Pancreas (tissue), 10 donors: ENCODE measurements around the gene SLC39A11. TPM values are rescaled to one million over a fixed set of nuclear protein-coding genes. Genes with fewer than 3 reads are reported as not detected.

ENCODE experiments used
- ATAC-seq, 4 donors: fragments of 200-7000 bp; cut with Tn5 transposase; one replicate each; pipeline versions ENCODE4 v1.8.0 to v1.9.1; 2020; ENCODE audit warnings: mild to moderate bottlenecking in 4 of 4, moderate library complexity in 4 of 4
- DNase-seq, 6 donors: peaks; one replicate each; pipeline ENCODE4 v3.0.0-alpha.2; 2020
- FAIRE-seq: peaks from 2 replicates; lab custom pipeline; 2012; peaks lifted over from hg19 to GRCh38; lab: Jason Lieb, UNC
- H3K27ac ChIP-seq, 4 donors: fragments of 200-600 bp; sonication (generic); 1 replicate in 3 of 4; 2 replicates in 1 of 4; pipeline versions ENCODE4 v1.5.0 to v1.8.0; 2020
- H3K27me3 ChIP-seq, 4 donors: fragments of 200-600 bp; one replicate each; pipeline ENCODE4 v1.8.0; 2021
- H3K36me3 ChIP-seq, 3 donors: fragments of 200-600 bp; sonication (generic) in 1 of 3; one replicate each; pipeline versions ENCODE4 v1.5.0 to v1.8.0; 2020 to 2021
- H3K4me1 ChIP-seq, 3 donors: fragments of 200-600 bp; one replicate each; pipeline ENCODE4 v1.8.0; 2021
- H3K4me3 ChIP-seq, 4 donors: fragments of 200-600 bp; sonication (generic) in 2 of 4; one replicate each; pipeline versions ENCODE4 v1.5.0 to v1.8.0; 2020 to 2021
- H3K9me3 ChIP-seq, 4 donors: fragments of 200-600 bp; one replicate each; pipeline ENCODE4 v1.8.0; 2021
- CTCF ChIP-seq, 4 donors: fragments of 200-600 bp; sonication (generic) in 3 of 4; IDR thresholded peaks; one replicate each; pipeline versions ENCODE4 v1.5.0 to v1.8.0; 2021; ENCODE audit warnings: antibody characterized with exemption in 4 of 4
- WGBS, 2 donors: extraction: QIAGEN DNeasy Blood & Tissue Kit; methylation state at CpG; one replicate each; pipeline ENCODE4 v1.1.7; 2013; 5-methylcytosine and 5-hydroxymethylcytosine counted together
- intact Hi-C, 3 donors: fragments of 100-400 bp; cut with DNase I; formaldehyde crosslinking; loops; one replicate each; pipeline versions ENCODE4 v1.11.1 to v1.14.2; 2022
- polyA plus RNA-seq, 2 donors: library from polyadenylated mRNA; stranded (reverse); fragments of 200-250 nt; gene quantifications; one replicate each; pipeline ENCODE4 v1.2.3, GENCODE V29; 2013
- total RNA-seq, 6 donors: library from RNA; stranded (reverse); fragmentation: NEBNext Ultra II Directional in 4 of 6; extraction: Animal tissue kit (Norgen Biotek cat#: 25700) in 4 of 6; gene quantifications; one replicate each; pipeline versions ENCODE4 v1.2.1 to v1.2.4, GENCODE V29; 2021 to 2023
- donor health status: healthy with polysubstance abuse.
- donor health status: DM: no; HTN: no; CAD: no; lungs with moderate emphysema.
- donor health status: DM: no; HTN: no; CAD: no.
- donor health status: control.
- donor health status: control.
- donor health status: Bipolar disorder and iron deficiency.
- donor health status: DM: yes; HTN: yes; CAD: no.
- donor health status: DM: no; HTN: no; CAD: no.
- donor health status: DM: no; HTN: no; CAD: no.
- donor health status: DM: yes; HTN: yes; CAD: no.

The SLC39A11 gene
- total and polyA plus RNA-seq, 8 donors, result 7.9 to 32.9 (median 19.9) TPM

- Histone ChIP-seq H3K9me3 (no peaks in the 10 kb centered on the region), H3K4me1 (no peaks in the 10 kb centered on the region), H3K36me3 (no peaks in the 10 kb centered on the region), H3K4me3 (no peak overlapping the region), H3K27ac (no peak overlapping the region), H3K27me3 (no peaks in the 10 kb centered on the region)
- intact Hi-C loops, result no loop called here
- 73 to 81% methylated on average over 8 of the region's 8 CpGs for WGBS, 2 donors
- no peak for DNase-seq
- no peak for FAIRE-seq
- no peak for ATAC-seq
- TF ChIP-seq CTCF (IDR thresholded peaks at IDR 0.05), result no peak
Measured at GRCh38 chr17:72887322-72887721, 205.2 kb downstream of the SLC39A11 start.

GRCh38 chr17:72886622-72887021 is 205.9 kb downstream of the SLC39A11 start:
- intact Hi-C loops, result no loop called here
- no peak for TF ChIP-seq CTCF (IDR thresholded peaks at IDR 0.05)
- H3K36me3 ChIP-seq, result no peaks in the 10 kb centered on the region
- WGBS, 2 donors, result 96 to 98% methylated on average over 3 of the region's 3 CpGs
- H3K4me3 ChIP-seq, result no peak overlapping the region
- H3K27me3 ChIP-seq, result no peaks in the 10 kb centered on the region
- FAIRE-seq (no peak), DNase-seq (no peak), ATAC-seq (no peak)
- no peaks in the 10 kb centered on the region for H3K9me3 ChIP-seq
- no peak overlapping the region for H3K27ac ChIP-seq
- no peaks in the 10 kb centered on the region for H3K4me1 ChIP-seq

GRCh38 chr17:72884066-72884465 is 208.4 kb downstream of the SLC39A11 start:
- DNase-seq (no peak), ATAC-seq (no peak), FAIRE-seq (no peak)
- Histone ChIP-seq H3K4me1 (no peaks in the 10 kb centered on the region), H3K27ac (no peak overlapping the region), H3K9me3 (no peaks in the 10 kb centered on the region), H3K27me3 (no peaks in the 10 kb centered on the region), H3K4me3 (no peak overlapping the region), H3K36me3 (no peaks in the 10 kb centered on the region)
- intact Hi-C loops, result no loop called here
- no peak for TF ChIP-seq CTCF (IDR thresholded peaks at IDR 0.05)
- 94 to 98% methylated on average over 2 of the region's 2 CpGs for WGBS, 2 donors

- TF ChIP-seq CTCF (IDR thresholded peaks at IDR 0.05), result no peak
Measured at GRCh38 chr17:72883351-72883750, 209.1 kb downstream of the SLC39A11 start.

GRCh38 chr17:72882426-72882825 is 210.1 kb downstream of the SLC39A11 start:
- 90 to 97% methylated on average over 4 of the region's 4 CpGs for WGBS, 2 donors
- Histone ChIP-seq H3K4me1 (no peaks in the 10 kb centered on the region), H3K4me3 (no peak overlapping the region), H3K27ac (no peak overlapping the region), H3K9me3 (no peaks in the 10 kb centered on the region), H3K27me3 (no peaks in the 10 kb centered on the region), H3K36me3 (no peaks in the 10 kb centered on the region)
- DNase-seq, result no peak
- no peak for TF ChIP-seq CTCF (IDR thresholded peaks at IDR 0.05)
- no peak for ATAC-seq
- FAIRE-seq, result no peak
- intact Hi-C loops, result no loop called here

More at GRCh38 chr17:72883351-72883750, 209.1 kb downstream of the SLC39A11 start:
- no peak for ATAC-seq
- intact Hi-C loops, result no loop called here
- WGBS, 2 donors, result 95 to 97% methylated on average over 5 of the region's 5 CpGs
- no peak overlapping the region for H3K4me3 ChIP-seq
- no peak for DNase-seq
- no peaks in the 10 kb centered on the region for H3K4me1 ChIP-seq
- FAIRE-seq, result no peak
- H3K36me3 ChIP-seq, result no peaks in the 10 kb centered on the region
- no peak overlapping the region for H3K27ac ChIP-seq
- no peaks in the 10 kb centered on the region for H3K27me3 ChIP-seq
- no peaks in the 10 kb centered on the region for H3K9me3 ChIP-seq
